Adipose tissue (tissue), 3 donors: ENCODE measurements around the gene GFER. TPM values are rescaled to one million over a fixed set of nuclear protein-coding genes. Genes with fewer than 3 reads are reported as not detected.
"Not testable (repeated sequence)": the region's sequence is repeated elsewhere in the genome, so short reads cannot be mapped to it uniquely, and the experiment has no call there.

Source experiments
- H3K27ac ChIP-seq: one replicate; pipeline ENCODE4 v1.5.1; 2013; ENCODE audit warnings: low read depth, low read length
- WGBS, 3 donors: extraction: QIAGEN DNeasy Blood & Tissue Kit; methylation state at CpG; one replicate each; pipeline ENCODE4 v1.1.7; 2013; 5-methylcytosine and 5-hydroxymethylcytosine counted together
- polyA plus RNA-seq, 3 donors: library from polyadenylated mRNA; stranded (reverse); fragments of 200-250 nt; gene quantifications; one replicate each; pipeline ENCODE4 v1.2.3, GENCODE V29; 2013
- donor health status: healthy with polysubstance abuse.
- donor health status: Bipolar disorder and iron deficiency.
- donor health status: healthy.

The GFER gene
- polyA plus RNA-seq, 3 donors: 21.0 to 40.4 (median 30.8) TPM

DNA sequence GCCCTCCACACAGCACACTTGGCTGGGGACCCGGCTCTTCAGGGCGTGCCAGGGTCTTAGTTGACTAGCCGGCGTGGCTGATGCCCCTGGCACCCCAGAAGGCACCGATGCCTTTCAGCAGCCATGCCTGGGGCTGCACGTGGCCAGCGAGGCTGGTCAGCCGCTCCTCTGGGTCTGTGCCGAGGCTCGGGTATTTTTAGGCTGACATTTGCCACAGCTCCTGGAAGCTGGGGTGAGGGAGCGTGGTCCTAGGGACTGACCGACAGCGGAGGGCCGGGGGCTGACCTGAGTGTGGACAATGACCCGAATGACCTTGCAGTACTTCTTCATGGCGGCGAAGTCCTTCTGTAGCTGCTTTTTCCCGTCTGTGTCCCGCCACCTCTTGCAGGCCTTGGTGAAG, 33.4 kb upstream of the GFER start:
- no peak overlapping the region for H3K27ac ChIP-seq

DNA sequence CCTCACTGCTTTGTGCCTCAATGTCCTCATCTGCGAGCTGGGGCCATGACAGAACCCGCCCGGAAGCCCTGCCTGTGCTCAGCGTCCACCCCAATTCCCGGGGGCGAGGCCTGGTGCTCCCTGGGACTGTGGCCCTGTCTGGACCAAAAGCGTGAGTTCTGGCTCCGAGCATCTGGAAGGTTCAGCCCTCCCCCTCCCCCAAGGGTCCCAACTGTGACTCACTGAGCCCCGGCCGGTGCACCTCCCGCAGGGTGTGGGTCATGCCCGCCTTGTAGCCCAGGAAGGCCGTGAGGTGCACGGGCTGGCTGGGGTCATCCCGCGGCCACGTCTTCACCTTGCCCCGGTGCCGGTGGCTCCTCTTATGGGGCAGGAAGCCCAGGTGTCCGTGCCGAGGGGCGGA, 30.3 kb upstream of the GFER start:
- no peak overlapping the region for H3K27ac ChIP-seq
- WGBS, 3 donors: 85 to 92% (median 87%) methylated on average over 20 to 22 of the region's 22 CpGs

More for the DNA sequence above, 33.4 kb upstream of the GFER start:
- WGBS, 3 donors: 82 to 86% (median 83%) methylated on average over 19 of the region's 19 CpGs

DNA sequence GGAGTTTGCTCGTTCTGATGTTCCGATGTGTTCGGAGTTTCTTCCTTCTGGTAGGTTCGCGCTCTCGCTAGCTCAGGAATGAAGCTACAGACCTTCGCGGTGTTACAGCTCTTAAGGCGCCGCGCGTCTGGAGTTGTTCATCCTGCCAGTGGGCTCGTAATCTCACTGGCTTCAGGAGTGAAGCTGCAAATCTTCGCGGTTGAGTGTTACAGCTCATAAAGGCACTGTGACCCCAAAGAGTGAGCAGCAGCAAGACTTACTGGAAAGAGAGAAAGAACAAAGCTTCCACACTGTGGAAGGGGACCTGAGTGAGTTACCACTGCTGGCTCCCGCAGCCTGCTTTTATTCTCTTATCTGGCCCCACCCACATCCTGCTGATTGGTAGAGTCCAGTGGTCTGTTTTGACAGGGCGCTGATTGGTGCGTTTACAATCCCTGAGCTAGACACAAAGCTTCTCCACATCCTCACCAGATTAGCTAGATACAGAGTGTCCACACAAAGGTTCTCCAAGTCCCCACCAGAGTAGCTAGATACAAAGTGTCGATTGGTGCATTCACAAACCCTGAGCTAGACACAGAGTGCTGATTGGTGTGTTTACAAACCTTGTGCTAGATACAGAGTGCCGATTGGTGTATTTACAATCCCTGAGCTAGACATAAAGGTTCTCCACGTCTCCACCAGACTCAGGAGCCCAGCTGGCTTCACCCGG, 26.4 kb upstream of the GFER start:
- WGBS, 3 donors: 87 to 89% (median 88%) methylated on average over 20 to 21 of the region's 22 CpGs
- H3K27ac ChIP-seq: not testable (repeated sequence)

DNA sequence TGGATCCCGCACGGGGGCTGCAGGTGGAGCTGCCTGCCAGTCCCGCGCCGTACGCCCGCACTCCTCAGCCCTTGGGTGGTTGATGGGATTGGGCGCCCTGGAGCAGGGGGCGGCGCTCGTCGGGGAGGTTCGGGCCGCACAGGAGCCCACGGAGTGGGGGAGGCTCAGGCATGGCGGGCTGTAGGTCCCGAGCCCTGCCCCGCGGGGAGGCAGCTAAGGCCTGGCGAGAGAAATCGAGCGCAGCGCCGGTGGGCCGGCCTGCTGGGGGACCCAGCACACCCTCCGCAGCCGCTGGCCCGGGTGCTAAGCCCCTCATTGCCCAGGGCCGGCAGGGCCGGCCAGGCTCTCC, 25.9 kb upstream of the GFER start:
- 70 to 76% (median 72%) methylated on average over 16 to 30 of the region's 30 CpGs for WGBS, 3 donors
- H3K27ac ChIP-seq: not testable (repeated sequence)

DNA sequence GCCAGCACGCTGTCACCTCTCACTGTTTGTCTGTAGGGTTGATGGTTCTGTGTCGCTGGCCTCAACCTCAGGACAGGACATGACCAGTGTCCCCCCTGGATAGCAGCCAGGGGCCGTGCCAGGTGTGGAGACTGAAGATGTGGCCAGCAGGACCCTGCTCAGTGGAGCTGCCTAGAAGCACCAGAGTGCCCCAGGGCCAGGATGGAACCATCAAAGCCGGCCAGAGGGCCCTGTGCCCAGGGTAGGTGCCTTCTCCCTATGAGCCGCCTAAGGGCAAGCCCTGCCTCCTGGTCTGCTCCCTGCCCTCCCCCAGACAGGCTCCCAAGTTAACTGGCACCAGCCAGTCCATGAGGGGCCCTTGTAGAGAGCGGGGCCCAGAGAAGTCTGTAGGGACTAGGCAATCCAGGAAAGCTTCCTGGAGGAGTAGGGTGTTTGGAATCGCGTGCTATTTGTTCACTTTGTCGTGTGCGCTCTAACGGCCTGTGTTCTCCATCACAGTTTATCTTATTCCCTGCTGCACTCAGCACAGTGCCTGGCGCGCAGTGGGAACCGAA, 25.2 kb upstream of the GFER start:
- 29 to 38% (median 36%) methylated on average over 14 of the region's 14 CpGs for WGBS, 3 donors
- no peak overlapping the region for H3K27ac ChIP-seq

DNA sequence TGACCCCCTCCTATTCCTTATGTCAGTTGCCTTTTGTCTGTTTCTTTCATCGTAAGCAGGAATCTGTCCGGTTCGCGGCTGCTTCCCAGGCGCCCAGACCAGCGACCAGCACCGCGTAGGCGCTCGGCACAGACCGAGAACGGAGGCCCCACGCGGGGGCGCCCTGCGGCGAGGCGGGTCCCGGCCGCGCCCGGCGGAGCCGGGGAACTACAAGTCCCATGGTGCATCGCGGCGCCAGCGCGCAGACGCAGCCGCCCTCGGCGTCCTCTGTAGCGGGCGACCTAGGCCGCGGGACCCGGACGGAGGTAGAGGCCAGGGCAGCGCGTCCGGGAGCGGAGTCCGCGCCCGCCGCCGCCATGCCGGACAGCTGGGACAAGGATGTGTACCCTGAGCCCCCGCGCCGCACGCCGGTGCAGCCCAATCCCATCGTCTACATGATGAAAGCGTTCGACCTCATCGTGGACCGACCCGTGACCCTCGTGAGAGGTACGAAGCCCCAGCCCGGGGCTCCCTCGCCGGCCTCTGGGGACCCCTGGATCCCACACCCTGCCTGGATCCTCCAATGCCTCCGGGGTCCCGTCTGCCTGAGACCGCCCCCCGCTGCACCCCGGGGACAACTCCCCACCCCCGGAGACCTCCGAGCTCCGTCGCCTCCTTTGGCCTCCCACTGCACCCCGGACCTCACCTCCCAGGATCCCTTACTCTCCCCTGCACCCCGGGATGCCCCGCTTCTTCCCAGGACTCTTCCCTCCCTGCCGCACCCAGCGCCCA, 24.5 kb upstream of the GFER start, which contains the start of gene NDUFB10:
Gene NDUFB10, plus strand, starts transcription at position 270 of the 771 bp plus-strand sequence. Its CDS starts 87 bp downstream, at position 357.
- 0 to 1% (median 0%) methylated on average over 65 to 79 of the region's 79 CpGs for WGBS, 3 donors

DNA sequence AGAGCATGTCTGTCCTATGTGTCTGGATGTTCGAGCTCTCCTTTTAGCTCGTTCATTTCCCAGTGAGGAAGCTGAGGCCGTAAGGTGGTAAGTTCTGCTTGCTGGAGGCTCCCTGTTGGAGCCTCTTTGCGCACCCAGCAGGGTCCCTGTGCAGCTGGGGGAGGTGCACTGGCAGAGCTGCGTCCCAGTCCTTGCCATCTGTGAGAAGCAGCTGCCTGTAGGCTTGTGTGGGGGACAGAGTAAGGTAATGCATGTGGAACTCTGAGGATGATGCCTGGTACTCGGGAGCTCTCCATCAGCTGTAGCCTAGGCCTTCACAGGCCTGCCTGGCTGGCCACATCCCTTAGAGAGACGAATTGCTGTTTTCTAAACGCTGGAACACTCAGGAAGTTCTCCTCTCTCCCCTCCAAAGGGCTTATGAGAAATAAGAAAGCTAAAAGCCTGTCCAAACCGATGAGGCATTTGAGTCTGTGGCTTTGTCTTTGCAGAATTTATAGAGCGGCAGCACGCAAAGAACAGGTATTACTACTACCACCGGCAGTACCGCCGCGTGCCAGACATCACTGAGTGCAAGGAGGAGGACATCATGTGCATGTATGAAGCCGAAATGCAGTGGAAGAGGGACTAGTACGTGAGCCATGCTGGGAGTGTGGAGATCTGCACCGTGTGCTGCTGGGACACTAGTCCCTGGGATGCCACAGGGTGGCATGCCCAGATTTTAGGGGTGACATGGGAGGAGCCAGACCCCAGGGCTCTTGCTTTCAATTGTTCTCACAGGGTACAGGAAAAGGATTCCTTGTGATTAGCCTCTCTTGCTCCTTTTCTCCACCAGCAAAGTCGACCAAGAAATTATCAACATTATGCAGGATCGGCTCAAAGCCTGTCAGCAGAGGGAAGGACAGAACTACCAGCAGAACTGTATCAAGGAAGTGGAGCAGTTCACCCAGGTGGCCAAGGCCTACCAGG, 23.0 kb upstream of the GFER start:
- 48 to 55% (median 54%) methylated on average over 20 of the region's 20 CpGs for WGBS, 3 donors
- no peak overlapping the region for H3K27ac ChIP-seq

More for the DNA sequence above, 24.5 kb upstream of the GFER start, which contains the start of gene NDUFB10:
- H3K27ac ChIP-seq: no peak within 1 kb of the TSS

DNA sequence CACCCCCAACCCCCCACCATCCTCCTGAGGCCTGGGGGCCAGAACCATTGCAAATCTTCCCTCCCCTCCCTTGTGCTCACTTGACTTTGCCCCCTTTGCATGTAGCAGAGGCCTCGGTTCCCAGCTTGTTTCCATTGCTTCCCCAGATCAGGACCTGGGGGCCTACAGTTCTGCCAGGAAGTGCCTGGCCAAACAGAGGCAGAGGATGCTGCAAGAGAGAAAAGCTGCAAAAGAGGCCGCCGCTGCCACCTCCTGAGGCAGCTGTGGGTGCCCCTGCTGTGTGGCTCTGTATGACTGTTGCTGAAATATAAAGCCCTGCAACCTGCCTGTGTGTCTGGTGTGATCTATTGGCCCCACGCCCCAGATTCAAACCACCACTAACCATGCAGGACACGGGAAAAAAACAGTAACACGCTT, 22.3 kb upstream of the GFER start:
- no peak overlapping the region for H3K27ac ChIP-seq
- 56 to 66% (median 57%) methylated on average over 6 of the region's 6 CpGs for WGBS, 3 donors

DNA sequence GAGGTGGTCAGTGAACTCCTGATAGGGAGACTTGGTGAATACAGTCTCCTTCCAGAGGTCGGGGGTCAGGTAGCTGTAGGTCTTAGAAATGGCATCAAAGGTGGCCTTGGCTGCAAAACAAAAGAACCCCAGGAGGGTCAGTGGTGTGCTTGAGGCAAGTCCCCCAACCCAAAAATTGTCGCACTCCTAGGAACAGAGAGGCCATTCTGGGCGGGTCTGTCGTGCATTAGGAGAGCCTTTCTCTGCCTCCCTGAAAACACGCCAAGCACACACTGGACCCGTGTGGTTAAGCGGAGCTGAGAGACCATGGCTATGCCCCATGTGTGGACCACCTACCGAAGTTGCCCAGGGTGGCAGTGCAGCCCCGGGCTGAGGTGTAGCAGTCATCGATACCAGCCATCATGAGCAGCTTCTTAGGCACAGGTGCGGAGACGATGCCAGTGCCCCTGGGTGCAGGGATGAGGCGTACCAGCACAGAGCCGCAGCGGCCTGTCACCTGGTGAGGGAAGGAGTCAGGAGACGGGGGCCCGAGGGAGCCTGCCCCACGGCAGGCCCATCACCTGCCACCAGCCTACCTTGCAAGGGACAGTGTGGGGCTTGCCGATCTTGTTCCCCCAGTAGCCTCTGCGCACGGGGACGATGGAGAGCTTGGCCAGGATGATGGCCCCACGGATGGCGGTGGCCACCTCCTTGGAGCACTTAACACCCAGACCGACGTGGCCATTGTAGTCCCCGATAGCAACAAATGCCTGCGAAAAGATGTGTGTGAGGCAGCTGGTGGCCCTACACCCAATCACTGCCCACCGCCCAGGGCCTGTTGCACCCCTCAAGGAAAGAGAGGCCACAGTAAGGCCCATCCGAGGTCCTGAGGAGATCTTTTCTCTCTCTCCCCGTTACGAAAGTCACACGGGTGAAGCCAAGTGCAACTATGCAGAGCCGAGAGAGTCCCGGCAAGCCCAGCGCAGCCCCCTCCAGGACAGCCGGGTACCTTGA, 21.5 kb upstream of the GFER start:
- WGBS, 3 donors: 77 to 90% (median 85%) methylated on average over 32 to 37 of the region's 37 CpGs
- not testable (repeated sequence) for H3K27ac ChIP-seq

DNA sequence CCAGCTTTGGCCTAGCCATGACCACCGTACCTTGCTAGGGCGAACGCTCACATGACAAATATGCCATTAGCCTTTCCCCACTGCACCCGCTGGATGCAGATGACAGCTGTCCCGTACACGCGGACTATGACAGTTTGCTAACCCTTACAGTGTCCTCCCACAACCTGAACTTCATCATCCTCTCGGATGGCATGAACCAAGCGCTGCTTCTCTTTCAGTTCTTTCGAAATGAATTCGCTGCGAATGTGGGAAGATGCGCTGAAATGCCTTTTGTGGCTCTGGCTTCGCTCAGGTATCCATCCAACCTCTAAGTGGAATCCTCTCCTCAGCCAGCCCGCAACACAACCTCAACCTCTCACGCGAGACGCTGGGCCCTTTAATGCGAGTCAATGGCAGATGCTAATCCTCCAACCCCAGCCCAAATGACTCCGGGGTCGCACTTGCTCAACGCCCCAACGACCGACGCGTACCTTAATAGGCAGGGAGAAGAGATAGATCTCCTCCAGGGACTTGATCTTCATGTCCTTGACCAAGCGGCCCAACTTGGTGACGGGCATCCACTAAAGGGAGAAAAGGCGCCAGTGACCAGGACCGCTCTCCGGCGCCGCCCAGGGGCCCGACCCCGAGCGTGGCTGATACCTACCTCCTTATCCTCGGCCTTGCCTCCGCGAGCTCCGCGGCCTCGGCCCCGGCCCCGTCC, 20.0 kb upstream of the GFER start:
- WGBS, 3 donors: 7 to 11% (median 10%) methylated on average over 36 to 44 of the region's 44 CpGs
- no peak overlapping the region for H3K27ac ChIP-seq

DNA sequence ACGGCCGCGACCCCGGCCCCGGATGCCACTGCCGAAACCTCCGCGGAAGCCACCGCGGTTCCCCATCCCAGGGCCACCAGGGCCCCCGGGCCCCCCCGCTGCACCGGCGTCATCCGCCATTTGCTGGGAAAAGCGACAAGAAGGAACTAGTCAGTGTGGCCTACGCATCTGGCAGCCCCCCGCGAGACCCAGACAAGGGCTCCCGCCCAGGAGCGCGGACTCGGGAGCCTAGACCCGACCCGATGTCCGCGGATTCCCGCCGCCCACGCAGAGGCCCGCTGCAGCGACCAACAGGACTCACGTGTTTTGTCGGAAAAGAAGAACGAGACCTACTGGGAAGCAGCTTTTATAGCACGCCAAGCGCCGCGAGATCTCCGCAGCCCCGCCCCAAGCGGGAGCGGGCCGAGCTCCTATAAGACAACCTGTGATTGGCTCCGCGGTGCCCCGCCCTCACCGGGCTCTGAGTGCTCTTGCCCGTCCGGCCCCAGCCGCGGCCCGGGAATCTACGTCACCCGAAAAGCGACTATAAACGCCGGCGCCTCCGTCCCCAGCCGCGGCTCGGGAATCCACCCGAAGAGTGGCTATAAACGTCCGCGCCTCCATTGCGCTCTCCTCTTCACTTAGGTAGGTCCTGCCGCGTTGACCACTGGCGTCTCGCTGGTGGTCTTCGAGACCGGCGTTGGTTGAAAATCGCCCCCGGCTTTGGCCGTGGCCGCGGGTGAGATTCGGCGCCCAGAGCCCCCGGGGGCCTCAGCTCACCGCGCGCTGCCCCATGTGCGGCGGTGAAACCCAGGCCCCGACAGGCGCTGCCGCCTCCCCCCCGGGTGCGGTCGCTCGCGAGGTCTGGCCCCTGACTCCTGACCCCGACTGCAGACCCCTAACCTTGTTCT, 19.2 kb upstream of the GFER start, which contains the start of gene RPS2:
Gene RPS2, minus strand, starts transcription at position 321 of the 890 bp plus-strand sequence. Its CDS starts 201 bp downstream, at position 120.
- WGBS, 3 donors: 0 to 2% (median 1%) methylated on average over 88 to 94 of the region's 97 CpGs
- H3K27ac ChIP-seq: peak within 1 kb of the TSS; percentile 30

DNA sequence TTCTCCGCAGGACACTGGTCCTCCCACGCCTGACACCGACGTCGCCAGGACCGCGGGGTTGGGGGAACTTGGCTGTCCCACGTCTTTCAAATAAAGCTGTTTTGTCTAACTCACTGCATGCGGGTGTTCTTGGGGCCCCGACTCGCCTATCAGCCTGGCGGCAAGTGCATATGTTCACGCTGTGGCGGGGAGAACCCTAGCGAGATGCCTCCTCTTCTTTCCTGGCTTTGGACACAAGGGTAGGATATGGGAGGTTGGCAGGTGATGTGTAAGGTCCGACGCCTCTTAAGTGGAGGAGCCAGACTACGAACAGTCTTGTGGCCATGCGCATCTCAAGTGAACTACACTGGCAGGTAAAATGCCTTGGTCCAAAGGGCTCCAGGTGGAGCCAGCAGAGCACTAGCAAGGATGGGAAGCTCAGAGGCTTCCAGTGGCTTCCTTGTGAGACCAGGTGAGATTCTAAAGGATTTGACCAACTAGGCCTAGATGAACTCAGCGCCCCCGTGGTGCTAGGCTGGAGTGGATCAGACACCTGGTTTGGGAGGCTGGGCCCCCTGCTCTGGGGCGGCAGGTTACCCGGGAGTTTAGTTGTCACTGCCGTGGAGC, 18.5 kb upstream of the GFER start:
- 15 to 24% (median 22%) methylated on average over 24 of the region's 24 CpGs for WGBS, 3 donors
- peak overlapping the region; percentile 30 for H3K27ac ChIP-seq

DNA sequence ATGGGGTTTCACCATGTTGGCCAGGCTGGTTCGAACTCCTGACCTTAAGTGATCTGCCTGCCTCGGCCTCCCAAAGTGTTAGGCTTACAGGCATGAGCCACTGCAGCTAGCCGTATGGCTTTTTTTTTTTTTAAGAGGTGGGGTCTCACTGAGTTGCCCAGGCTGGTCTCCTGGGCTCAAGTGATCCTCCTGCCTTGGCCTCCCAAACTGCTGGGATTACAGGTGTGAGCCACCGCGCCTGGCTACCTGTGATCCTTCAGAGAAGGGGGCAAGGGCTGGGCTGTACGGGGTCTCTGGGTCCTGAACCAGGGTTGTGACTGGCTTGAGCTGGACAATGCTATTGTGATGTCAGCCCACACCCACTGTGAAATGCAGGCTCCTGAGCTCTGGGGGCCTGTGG, 17.5 kb upstream of the GFER start, which contains the start of gene RNF151:
Gene RNF151, plus strand, starts transcription at position 397 of the 400 bp plus-strand sequence. CDS start 26 bp downstream, outside the sequence.
- 98% methylated on average over 6 of the region's 6 CpGs for WGBS, 3 donors
- H3K27ac ChIP-seq: no peak within 1 kb of the TSS

DNA sequence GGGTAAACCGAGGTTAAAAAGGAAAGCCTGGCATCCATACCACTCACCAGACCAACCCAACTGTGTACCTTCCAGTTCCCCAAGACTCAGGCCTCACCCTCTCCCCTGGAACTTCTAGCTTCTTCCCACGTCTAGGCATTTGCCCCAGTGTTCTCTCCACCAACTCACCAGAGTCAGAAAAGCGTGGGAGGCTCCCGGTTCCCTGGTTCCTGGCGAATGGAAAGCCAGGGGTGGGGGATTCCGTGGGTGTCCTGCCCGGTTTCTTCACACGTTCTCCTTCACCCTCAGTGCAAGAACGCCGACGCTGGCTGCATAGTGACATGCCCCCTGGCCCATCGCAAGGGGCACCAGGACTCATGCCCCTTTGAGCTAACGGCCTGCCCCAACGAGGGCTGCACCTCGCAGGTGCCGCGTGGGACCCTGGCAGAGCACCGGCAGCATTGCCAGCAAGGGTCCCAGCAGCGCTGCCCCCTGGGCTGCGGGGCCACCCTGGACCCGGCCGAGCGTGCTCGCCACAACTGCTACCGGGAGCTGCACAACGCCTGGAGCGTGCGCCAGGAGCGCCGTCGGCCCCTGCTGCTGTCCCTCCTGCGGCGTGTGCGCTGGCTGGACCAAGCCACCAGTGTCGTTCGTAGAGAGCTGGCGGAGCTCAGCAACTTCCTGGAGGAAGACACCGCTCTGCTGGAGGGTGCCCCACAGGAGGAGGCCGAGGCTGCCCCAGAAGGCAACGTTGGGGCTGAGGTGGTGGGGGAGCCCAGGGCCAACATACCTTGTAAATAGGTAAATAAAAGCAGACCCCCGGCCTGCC, 15.6 kb upstream of the GFER start:
- H3K27ac ChIP-seq: no peak overlapping the region
- WGBS, 3 donors: 87 to 89% (median 89%) methylated on average over 40 to 41 of the region's 41 CpGs
